Subcutaneous abdominal adipose tissue (tissue), 5 donors: ENCODE measurements around the gene ZNF668.

Experiments
- H3K27ac ChIP-seq: one replicate; pipeline ENCODE4 v1.7.0; 2013; ENCODE audit warnings: low read depth, mild to moderate bottlenecking, inconsistent platforms, low read length, moderate library complexity
- H3K27me3 ChIP-seq, 5 donors: one replicate each; pipeline ENCODE4 v1.7.0; 2013; ENCODE audit warnings: low read length in 5 of 5, inconsistent platforms in 1 of 5; ENCODE audit not compliant: control insufficient read depth in 5 of 5, insufficient read depth in 4 of 5
- H3K36me3 ChIP-seq, 5 donors: one replicate each; pipeline ENCODE4 v1.7.0; 2013; ENCODE audit warnings: low read length in 5 of 5; ENCODE audit not compliant: control insufficient read depth in 5 of 5, insufficient read depth in 5 of 5
- H3K4me1 ChIP-seq, 5 donors: one replicate each; pipeline ENCODE4 v1.7.0; 2013; ENCODE audit warnings: low read length in 5 of 5, mild to moderate bottlenecking in 3 of 5, moderate library complexity in 1 of 5; ENCODE audit not compliant: control insufficient read depth in 5 of 5, insufficient read depth in 5 of 5
- H3K4me3 ChIP-seq, 5 donors: one replicate each; pipeline ENCODE4 v1.7.0; 2013; ENCODE audit warnings: low read length in 5 of 5, low read depth in 1 of 5
- H3K9ac ChIP-seq, 5 donors: one replicate each; pipeline ENCODE4 v1.7.0; 2013; ENCODE audit warnings: low read length in 5 of 5, mild to moderate bottlenecking in 4 of 5, moderate library complexity in 3 of 5
- H3K9me3 ChIP-seq, 5 donors: one replicate each; pipeline ENCODE4 v1.7.0; 2013; ENCODE audit warnings: low read length in 5 of 5; ENCODE audit not compliant: control insufficient read depth in 5 of 5
- donor health status: healthy.
- donor health status: healthy.
- donor health status: healthy.
- donor health status: healthy.
- donor health status: healthy.

The ZNF668 gene

DNA sequence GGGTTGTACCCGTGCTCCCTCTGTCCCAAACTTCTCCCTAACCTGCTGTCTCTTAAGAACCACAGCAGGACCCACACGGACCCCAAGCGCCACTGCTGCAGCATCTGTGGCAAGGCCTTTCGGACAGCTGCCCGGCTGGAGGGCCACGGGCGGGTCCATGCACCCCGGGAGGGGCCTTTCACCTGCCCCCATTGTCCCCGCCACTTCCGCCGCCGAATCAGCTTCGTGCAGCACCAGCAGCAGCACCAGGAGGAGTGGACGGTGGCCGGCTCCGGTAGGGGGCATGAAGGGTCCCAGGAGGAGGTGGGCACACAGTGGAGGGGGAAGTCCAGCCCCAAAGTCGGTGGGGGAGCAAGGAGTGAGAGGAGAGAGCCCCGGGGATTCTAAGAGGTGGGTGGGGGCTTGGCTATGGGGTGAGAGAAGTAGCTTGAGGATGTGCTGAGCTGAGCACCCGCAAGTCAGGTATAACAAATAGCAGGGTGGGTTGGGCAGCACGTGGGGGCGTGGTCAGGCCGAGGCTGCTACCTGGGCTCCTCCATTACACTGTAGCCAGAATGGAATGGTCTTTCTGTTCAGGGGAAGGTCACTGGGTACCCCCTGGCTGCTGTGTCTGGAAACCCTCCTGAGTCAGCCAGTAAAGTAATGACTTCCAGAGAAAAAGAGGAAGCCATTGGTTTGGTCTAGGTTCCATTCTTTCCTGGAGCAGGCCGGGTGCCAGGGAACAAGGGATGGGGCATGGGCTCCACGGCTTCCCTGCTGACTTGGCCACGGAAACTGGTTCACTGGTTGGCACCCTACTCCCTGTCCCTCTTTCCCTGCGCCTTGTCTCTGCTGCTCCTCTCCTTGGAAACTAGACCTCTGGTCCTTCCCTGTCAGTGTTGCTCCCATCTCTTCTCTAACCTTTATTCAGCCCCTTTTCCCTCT is 7.7 kb upstream of the ZNF668 start:
- Histone ChIP-seq H3K27ac (no peak overlapping the region), H3K9me3 (no peaks in the 10 kb centered on the region), H3K36me3 (peaks cover 0 to 90% (median 78%) of the 10 kb centered on the region in 5 donors), H3K27me3 (no peaks in the 10 kb centered on the region), H3K4me1 (peaks cover 2 to 13% (median 10%) of the 10 kb centered on the region in 5 donors), H3K4me3 (no peak overlapping the region), H3K9ac (peak overlapping the region in 1 of 5 donors; percentile 29)

DNA sequence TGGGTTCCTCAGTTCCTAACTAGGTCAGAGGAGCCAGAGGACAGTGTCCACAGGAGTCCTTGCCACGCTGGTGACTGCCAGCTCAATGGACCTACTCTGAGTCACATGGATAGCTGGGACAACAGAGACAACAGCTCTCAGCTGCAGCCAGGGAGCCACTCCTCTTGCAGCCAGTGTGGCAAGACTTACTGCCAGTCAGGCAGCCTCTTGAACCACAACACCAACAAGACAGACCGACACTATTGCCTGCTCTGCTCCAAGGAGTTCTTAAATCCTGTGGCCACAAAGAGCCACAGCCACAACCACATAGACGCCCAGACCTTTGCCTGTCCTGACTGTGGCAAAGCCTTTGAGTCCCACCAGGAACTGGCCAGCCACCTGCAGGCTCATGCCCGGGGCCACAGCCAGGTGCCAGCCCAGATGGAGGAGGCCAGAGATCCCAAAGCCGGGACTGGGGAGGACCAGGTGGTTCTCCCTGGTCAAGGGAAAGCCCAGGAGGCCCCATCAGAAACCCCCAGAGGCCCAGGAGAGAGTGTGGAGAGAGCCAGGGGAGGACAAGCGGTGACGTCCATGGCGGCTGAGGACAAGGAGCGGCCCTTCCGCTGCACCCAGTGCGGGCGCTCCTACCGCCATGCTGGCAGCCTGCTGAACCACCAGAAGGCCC is 6.8 kb upstream of the ZNF668 start:
- Histone ChIP-seq H3K4me1 (peaks cover 2 to 13% (median 10%) of the 10 kb centered on the region in 5 donors), H3K9ac (no peak overlapping the region), H3K4me3 (no peak overlapping the region), H3K9me3 (no peaks in the 10 kb centered on the region), H3K27me3 (no peaks in the 10 kb centered on the region), H3K27ac (no peak overlapping the region), H3K36me3 (peaks cover 0 to 91% (median 83%) of the 10 kb centered on the region in 5 donors)

DNA sequence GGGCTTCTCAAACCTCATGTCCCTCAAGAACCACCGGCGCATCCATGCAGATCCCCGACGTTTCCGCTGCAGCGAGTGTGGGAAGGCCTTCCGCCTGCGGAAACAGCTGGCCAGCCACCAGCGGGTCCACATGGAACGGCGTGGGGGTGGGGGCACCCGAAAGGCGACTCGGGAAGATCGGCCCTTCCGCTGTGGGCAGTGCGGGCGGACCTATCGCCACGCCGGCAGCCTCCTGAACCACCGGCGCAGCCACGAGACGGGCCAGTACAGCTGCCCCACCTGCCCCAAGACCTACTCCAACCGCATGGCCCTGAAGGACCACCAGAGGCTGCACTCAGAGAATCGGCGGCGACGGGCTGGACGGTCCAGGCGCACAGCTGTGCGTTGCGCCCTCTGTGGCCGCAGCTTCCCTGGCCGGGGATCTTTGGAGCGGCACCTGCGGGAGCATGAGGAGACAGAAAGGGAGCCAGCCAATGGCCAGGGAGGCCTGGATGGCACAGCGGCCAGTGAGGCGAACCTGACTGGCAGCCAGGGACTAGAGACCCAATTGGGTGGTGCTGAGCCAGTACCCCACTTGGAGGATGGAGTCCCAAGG is 6.1 kb upstream of the ZNF668 start:
- H3K36me3 ChIP-seq, result peaks cover 0 to 85% (median 80%) of the 10 kb centered on the region in 5 donors
- peaks cover 2 to 17% (median 15%) of the 10 kb centered on the region in 5 donors for H3K4me1 ChIP-seq
- no peak overlapping the region for H3K27ac ChIP-seq
- no peaks in the 10 kb centered on the region for H3K9me3 ChIP-seq
- H3K9ac ChIP-seq, result no peak overlapping the region
- no peaks in the 10 kb centered on the region for H3K27me3 ChIP-seq
- H3K4me3 ChIP-seq, result no peak overlapping the region

DNA sequence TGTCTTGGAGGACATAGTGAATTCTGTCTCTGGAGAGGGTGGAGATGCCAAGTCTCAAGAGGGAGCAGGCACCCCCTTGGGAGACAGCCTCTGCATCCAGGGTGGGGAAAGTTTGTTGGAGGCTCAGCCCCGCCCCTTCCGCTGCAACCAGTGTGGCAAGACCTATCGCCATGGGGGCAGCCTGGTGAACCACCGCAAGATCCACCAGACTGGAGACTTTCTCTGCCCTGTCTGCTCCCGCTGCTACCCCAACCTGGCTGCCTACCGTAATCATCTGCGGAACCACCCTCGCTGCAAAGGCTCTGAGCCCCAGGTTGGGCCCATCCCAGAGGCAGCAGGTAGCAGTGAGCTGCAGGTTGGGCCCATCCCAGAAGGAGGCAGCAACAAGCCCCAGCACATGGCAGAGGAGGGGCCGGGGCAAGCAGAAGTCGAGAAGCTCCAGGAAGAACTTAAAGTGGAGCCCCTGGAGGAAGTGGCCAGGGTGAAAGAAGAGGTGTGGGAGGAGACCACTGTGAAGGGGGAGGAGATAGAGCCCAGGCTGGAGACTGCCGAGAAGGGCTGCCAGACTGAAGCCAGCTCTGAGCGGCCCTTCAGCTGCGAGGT is 5.4 kb upstream of the ZNF668 start:
- H3K4me3 ChIP-seq, result no peak overlapping the region
- peaks cover 0 to 78% (median 73%) of the 10 kb centered on the region in 5 donors for H3K36me3 ChIP-seq
- no peak overlapping the region for H3K27ac ChIP-seq
- H3K4me1 ChIP-seq, result peaks cover 2 to 24% (median 21%) of the 10 kb centered on the region in 5 donors
- H3K9ac ChIP-seq, result no peak overlapping the region
- no peaks in the 10 kb centered on the region for H3K9me3 ChIP-seq
- H3K27me3 ChIP-seq, result no peaks in the 10 kb centered on the region

DNA sequence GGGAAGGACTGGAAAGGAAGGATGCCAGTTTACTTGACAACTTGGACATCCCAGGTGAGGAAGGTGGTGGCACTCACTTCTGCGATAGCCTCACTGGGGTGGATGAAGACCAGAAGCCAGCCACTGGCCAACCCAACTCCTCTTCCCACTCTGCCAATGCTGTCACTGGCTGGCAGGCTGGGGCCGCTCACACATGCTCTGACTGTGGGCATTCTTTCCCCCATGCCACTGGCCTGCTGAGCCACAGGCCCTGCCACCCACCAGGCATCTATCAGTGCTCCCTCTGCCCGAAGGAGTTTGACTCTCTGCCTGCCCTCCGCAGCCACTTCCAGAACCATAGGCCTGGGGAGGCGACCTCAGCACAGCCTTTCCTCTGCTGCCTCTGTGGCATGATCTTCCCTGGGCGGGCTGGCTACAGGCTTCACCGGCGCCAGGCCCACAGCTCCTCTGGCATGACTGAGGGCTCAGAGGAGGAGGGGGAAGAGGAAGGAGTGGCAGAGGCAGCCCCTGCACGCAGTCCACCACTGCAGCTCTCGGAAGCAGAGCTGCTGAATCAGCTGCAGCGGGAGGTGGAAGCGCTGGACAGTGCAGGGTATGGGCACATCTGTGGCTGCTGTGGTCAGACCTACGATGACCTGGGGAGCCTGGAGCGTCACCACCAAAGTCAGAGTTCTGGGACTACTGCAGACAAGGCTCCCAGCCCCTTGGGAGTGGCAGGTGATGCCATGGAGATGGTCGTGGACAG is 4.7 kb upstream of the ZNF668 start:
- no peak overlapping the region for H3K27ac ChIP-seq
- no peak overlapping the region for H3K9ac ChIP-seq
- no peaks in the 10 kb centered on the region for H3K9me3 ChIP-seq
- peaks cover 0 to 71% (median 69%) of the 10 kb centered on the region in 5 donors for H3K36me3 ChIP-seq
- H3K27me3 ChIP-seq, result no peaks in the 10 kb centered on the region
- H3K4me1 ChIP-seq, result peaks cover 2 to 28% (median 21%) of the 10 kb centered on the region in 5 donors
- no peak overlapping the region for H3K4me3 ChIP-seq

DNA sequence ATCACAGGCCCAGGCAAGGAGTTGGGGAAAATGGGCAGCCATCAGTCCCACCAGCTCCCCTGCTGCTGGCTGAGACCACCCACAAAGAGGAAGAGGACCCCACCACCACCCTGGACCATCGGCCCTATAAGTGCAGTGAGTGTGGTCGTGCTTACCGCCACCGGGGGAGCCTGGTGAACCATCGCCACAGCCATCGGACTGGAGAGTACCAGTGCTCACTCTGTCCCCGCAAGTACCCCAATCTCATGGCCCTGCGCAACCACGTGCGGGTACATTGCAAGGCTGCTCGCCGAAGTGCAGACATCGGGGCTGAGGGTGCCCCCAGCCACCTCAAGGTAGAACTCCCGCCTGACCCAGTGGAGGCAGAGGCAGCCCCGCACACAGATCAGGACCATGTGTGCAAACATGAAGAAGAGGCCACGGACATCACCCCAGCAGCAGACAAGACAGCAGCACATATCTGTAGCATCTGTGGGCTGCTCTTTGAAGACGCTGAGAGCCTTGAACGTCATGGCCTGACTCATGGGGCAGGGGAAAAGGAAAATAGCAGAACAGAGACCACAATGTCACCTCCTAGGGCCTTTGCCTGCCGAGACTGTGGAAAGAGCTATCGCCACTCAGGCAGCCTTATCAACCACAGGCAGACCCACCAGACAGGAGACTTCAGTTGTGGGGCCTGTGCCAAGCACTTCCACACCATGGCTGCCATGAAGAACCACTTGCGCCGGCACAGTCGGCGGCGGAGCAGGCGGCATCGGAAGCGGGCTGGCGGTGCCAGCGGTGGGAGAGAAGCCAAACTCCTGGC is 3.8 kb upstream of the ZNF668 start:
- H3K4me3 ChIP-seq, result no peak overlapping the region
- peaks cover 0 to 63% (median 62%) of the 10 kb centered on the region in 5 donors for H3K36me3 ChIP-seq
- no peak overlapping the region for H3K9ac ChIP-seq
- no peaks in the 10 kb centered on the region for H3K9me3 ChIP-seq
- no peak overlapping the region for H3K27ac ChIP-seq
- no peaks in the 10 kb centered on the region for H3K27me3 ChIP-seq
- H3K4me1 ChIP-seq, result peaks cover 2 to 32% (median 24%) of the 10 kb centered on the region in 5 donors

DNA sequence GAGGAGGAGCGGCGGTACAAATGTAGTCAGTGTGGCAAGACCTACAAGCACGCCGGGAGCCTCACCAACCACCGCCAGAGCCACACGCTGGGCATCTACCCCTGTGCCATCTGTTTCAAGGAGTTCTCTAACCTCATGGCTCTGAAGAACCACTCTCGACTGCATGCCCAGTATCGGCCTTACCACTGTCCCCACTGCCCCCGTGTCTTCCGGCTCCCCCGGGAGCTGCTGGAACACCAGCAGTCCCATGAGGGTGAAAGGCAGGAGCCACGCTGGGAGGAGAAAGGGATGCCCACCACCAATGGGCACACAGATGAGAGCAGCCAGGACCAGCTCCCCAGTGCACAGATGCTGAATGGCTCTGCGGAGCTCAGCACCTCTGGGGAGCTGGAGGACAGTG is 3.0 kb upstream of the ZNF668 start:
- Histone ChIP-seq H3K9ac (no peak overlapping the region), H3K9me3 (no peaks in the 10 kb centered on the region), H3K4me3 (no peak overlapping the region), H3K27ac (no peak overlapping the region), H3K36me3 (peaks cover 0 to 58% (median 56%) of the 10 kb centered on the region in 5 donors), H3K4me1 (peaks cover 8 to 35% (median 25%) of the 10 kb centered on the region in 5 donors), H3K27me3 (no peaks in the 10 kb centered on the region)

DNA sequence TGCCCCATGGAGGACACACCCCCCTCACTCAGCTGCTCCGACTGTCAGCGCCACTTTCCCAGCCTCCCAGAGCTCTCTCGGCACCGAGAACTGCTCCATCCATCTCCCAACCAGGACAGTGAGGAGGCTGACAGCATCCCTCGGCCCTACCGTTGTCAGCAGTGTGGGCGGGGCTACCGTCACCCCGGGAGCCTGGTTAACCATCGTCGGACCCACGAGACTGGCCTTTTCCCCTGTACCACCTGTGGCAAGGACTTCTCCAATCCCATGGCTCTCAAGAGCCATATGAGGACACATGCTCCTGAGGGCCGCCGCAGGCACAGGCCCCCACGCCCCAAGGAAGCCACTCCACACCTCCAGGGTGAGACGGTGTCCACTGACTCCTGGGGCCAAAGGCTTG is 2.3 kb upstream of the ZNF668 start:
- Histone ChIP-seq H3K4me1 (peaks cover 9 to 34% (median 25%) of the 10 kb centered on the region in 5 donors), H3K4me3 (no peak overlapping the region), H3K36me3 (peaks cover 0 to 54% (median 53%) of the 10 kb centered on the region in 5 donors), H3K9me3 (no peaks in the 10 kb centered on the region), H3K9ac (no peak overlapping the region), H3K27ac (no peak overlapping the region), H3K27me3 (no peaks in the 10 kb centered on the region)

DNA sequence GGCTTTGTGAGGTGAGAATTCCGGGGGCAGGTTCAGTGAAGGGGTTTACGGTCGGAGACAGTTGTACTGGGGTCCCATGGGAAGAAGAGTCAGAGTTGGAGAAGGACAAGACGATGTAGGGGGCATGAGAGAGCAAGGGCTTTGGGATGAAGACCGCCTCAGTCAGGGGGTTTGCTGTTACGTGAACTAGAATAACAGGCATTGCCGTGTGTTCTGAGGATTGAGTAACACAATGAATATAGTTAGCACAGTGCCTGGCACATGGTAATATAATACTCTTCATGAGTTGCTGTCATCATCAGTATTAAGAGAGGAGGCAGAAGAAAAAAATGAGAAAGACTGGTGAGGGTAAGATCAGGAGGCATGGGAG is 759 bp upstream of the ZNF668 start:
- Histone ChIP-seq H3K4me3 (peak overlapping the region; percentile 88 to 100 (median 99)), H3K4me1 (peaks cover 9 to 33% (median 25%) of the 10 kb centered on the region in 5 donors), H3K36me3 (peaks cover 0 to 38% (median 38%) of the 10 kb centered on the region in 5 donors), H3K9me3 (no peaks in the 10 kb centered on the region), H3K27ac (peak overlapping the region; percentile 90), H3K9ac (peak overlapping the region in 4 of 5 donors; percentile 86 to 96 (median 90)), H3K27me3 (no peaks in the 10 kb centered on the region)
